HG03097 (cell line): Measurements from ENCODE around the gene ATP8B1.
"Not testable (repeated sequence)": the region's sequence is repeated elsewhere in the genome, so short reads cannot be mapped to it uniquely, and the experiment has no call there.

ENCODE experiments used
- ATAC-seq: cut with Tn5 transposase; IDR thresholded peaks from one replicate; pipeline ENCODE4 v1.9.1; 2021; ENCODE audit not compliant: unreplicated experiment, low FRiP score

Gene ATP8B1

GRCh38 chr18:57737400-57738060, 65.6 kb downstream of the ATP8B1 start:
- ATAC-seq: no peak

DNA sequence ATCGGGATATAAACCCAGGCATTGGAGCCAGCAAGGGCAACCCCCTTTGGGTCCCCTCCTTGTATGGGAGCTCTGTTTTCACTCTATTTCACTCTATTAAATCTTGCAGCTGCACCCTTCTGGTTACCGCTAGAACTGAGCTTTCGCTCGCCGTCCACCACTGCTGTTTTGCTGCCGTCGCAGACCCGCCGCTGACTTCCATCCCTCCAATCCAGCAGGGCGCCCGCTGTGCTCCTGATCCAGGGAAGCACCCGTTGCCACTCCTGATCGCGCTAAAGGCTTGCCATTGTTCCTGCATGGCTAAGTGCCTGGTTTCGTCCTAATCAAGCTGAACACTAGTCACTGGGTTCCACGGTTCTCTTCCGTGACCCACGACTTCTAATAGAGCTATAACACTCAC, 68.1 kb downstream of the ATP8B1 start:
- ATAC-seq: not testable (repeated sequence)

DNA sequence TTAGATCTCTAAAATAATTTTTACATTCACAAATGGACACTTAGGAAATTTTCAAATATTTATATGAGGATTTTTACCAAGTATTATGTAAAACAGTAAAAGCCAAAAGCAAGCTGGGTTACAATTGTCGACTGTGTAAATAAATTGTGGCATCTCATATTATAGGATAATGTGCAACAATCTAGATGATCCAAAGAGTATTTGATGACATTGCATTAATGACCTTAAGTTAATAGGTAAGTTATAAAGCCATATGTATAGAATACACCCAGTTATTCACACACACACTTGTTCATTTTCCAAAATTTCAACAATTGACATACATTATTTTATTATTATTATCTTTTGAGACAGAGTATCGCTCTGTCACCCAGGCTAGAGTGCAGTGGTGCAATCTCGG, 69.3 kb downstream of the ATP8B1 start:
- ATAC-seq: no peak

GRCh38 chr18:57730146-57730545, 73.0 kb downstream of the ATP8B1 start:
- no peak for ATAC-seq

DNA sequence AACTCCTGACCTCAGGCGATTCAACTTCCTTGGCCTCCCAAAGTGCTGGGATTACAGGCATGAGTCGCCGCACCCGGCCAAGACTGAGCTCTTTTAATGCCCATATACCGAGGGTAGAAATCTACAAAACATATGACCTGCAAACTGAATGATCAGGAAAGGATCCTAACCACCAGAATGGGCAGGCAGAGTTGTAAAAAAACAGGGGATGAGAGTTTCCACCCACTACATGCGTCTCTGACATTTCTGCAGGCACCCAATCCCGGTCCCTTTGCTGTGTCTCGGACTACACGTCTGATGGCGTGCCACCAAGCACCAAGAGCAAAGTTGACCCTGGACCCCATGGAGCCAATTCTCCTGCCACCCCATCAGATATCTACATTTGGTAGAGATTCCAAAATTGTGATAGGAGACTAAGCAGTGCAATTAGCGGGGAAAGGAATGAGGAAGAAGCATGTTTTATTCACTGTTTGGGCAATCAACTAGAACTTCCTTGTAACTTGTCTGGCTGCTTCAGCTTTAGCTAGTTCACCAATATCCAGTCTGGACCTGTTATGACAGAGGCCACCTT, 74.1 kb downstream of the ATP8B1 start:
- no peak for ATAC-seq

DNA sequence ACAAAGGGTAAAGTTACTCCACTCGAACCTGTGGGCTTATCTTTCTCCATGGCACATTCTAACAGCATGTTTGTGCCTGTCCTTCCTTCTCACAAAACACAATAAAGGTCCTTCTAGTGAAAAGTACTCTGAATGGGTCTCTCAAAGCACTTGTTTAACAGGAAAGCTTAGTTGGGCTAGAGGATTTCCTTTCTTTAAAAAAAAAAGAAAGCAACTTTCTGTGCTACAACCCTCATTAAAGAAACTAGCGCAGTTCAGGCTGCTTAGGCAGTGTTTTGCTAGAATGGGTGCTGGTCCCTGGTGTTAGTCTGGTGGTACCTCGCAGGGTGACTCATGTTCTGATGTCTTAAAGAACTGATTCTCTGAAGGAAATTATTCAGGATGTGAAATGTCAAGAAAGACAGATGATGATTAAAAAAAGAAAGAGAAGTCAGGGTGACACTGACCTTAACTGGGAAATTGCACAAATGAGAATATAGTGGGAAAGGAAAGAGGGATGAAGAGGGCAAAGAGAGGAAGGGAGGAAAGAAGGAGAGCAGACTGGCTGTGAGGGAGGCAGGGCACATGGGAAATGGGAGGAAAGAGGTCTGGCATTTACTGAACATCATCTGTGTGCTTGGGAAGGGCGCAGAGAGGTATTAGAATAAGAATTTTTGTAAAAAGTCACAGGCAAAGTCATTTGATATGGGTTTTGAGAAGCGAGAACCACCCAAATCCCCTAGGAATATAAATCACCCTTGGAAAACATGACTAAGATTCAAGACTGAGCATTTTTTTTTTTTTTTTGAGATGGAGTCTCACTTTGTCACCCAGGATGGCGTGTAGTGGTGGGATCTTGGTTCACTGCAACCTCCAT, 74.9 kb downstream of the ATP8B1 start:
- ATAC-seq: no peak

- not testable (repeated sequence) for ATAC-seq
Observed at GRCh38 chr18:57719211-57719935, 83.7 kb downstream of the ATP8B1 start.

DNA sequence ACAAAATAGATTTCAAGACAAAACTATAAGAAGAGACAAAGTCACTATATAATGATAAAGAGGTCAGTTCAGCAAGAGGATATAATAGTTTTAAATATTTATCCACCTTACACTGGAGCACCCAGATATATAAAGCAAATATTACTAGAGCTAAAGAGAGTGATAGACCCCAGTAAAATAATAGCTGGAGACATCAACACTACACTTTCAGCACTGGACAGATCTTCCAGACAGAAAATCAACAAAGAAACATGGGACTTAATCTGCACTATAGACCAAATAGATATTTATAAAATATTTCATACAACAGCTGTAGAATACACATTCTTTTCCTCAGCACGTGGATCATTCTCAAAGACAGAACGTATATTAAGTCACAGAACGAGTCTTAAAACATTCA, 86.6 kb downstream of the ATP8B1 start:
- ATAC-seq: no peak

GRCh38 chr18:57715671-57716070, 87.4 kb downstream of the ATP8B1 start:
- ATAC-seq: no peak

DNA sequence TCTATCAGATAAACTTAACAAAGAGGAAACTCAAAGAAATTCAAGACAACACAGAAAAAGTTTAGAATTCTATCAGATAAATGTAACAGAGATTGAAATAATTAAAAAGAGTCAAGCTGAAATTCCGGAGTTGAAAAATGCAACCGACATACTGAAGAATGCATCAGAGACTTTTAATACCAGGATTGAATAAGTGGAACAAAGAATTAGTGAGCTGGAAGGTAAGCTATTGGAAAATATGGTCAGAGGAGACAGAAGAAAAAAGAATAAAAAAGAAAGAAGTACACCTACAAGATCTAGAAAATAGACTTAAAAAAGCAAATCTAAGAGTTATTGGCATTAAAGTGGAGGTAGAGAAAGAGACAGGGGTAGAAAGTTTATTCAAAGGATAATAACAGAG, 88.0 kb downstream of the ATP8B1 start:
- no peak for ATAC-seq

DNA sequence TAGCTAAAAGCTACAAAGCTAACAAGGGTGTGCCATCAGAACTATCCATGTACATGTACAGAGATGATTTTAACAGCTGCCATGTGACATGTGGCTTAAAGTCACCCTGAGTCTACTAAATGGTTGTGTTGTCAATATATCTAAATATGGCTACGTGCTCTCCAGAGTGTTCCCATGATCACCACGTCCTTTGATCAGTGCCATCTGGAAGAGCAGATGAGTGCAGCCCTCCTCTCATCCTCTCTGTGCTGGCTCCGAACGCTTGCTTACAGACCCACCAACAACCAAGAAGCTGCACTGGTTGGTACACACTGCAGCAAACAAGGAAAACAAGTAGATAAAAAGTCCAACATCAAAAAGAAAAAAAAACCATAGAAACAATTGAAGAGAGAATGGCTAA, 92.9 kb downstream of the ATP8B1 start:
- ATAC-seq: no peak

GRCh38 chr18:57709335-57709734, 93.8 kb downstream of the ATP8B1 start:
- ATAC-seq: no peak

DNA sequence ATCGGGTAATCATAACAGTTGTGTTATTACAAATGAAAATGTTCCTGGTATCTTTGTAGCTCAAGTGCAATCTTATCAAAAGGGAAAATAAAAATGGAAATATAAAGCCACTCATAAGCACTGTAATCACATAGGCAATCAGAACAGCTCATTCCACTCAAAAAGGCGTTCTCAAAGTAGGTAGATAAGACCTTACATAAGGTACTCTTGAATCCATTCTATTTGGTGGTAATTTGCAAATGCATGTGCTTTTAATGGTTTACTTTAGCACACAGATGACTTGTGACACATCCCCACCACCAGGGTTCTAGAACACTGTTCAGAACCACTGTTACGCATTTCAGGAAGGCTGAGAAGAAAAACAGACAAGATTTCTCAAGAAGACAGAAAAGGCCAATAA, 94.8 kb downstream of the ATP8B1 start:
- no peak for ATAC-seq

DNA sequence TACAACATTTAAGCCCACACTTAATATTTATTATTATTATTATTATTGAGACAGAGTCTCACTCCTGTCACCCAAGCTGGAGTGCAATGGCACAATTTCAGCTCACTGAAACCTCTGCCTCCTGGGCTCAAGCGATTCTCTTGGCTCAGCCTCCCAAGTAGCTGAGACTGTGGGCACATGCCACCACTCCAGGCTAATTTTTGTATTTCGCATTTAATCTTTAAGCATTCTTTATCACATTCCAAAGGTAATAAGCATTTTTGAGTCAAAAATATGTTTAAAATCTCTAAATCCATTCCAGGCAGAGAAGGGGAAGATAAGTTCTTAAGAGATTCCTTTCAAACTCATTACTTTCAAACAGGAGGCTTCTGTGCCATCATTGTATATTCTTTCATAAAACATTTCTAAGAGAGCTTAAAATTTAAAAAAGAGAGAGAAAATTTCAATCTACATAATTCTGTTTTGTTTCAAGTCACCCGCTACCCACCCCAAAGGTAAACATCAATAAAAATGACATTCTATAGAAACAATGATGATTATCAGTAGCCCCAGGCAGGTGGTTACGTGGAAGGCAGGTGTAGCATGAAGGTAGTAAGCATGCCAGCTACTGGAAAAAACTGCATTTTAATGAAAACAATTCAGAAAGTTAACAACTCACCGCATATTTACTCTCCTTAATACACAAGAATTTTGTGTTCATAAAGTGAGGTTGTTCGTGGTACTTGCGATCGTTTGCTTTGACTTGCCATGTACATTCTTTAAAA, 97.1 kb downstream of the ATP8B1 start:
- no peak for ATAC-seq

GRCh38 chr18:57705011-57705410, 98.1 kb downstream of the ATP8B1 start:
- no peak for ATAC-seq

DNA sequence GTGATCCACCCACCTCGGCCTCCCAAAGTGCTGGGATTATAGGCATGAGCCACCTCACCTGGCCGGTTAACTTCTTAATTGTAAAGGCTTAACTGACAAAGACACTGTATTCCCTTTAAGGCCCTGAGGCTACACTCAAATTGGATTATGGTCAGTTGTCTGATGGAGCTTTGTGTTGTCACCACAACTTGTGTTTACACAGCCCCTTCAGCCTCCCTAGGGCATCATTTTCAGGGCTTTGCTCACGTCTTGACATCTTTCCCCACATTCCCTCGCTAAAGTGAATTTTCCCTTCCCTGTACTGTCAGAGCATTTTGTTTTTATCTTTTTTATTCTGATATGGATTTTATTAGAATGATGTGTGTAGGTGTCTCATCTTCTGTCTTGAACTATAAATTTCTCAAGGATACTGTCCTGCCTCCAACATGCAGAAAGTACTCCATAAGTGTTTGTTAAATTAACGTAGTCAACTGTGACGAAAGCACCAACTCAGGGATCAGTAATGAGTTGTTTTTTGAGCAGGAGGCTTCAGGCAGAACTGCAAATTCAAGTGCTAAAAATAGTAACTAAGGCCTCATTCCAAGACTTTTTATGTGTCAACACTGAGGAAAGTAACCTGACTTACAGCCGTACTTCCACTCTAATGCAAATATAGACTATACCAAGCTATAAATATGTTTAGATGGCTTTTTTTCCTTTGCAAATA, 104.4 kb downstream of the ATP8B1 start:
- no peak for ATAC-seq

GRCh38 chr18:57697426-57697825, 105.7 kb downstream of the ATP8B1 start:
- ATAC-seq: no peak

DNA sequence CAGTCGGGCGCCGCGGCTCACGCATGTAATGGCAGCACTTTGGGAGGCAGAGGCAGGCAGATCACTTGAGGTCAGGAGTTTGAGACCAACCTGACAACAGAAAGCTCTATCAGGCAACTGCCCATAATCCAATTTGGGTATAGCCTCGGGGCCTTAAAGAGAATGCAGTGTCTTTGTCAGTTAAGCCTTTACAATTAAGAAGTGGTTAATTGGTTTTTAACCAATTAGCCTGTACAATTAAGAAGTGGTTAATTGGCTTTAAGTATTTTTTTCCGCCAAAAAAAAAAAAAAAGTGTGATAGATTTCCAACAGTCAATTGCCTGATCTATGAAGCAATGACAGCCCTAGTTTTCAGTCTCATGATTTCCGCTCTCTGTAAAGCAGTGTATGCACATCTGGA, 106.8 kb downstream of the ATP8B1 start:
- no peak for ATAC-seq

GRCh38 chr18:57691363-57691762, 111.8 kb downstream of the ATP8B1 start:
- no peak for ATAC-seq

- ATAC-seq: no peak
Observed at GRCh38 chr18:57687970-57688369, 115.1 kb downstream of the ATP8B1 start.
